Stimulated activated CD8-positive, alpha-beta memory T cell treated with anti-CD3 and anti-CD28 coated beads, Interleukin-4, amount 100 ng/mL, for 24 hours (primary cell): ENCODE results near the gene TERT.

Experiments
- DNase-seq: peaks from one replicate; pipeline ENCODE4 v3.0.0-alpha.2; 2020; ENCODE audit warnings: low read depth

The TERT gene

DNA sequence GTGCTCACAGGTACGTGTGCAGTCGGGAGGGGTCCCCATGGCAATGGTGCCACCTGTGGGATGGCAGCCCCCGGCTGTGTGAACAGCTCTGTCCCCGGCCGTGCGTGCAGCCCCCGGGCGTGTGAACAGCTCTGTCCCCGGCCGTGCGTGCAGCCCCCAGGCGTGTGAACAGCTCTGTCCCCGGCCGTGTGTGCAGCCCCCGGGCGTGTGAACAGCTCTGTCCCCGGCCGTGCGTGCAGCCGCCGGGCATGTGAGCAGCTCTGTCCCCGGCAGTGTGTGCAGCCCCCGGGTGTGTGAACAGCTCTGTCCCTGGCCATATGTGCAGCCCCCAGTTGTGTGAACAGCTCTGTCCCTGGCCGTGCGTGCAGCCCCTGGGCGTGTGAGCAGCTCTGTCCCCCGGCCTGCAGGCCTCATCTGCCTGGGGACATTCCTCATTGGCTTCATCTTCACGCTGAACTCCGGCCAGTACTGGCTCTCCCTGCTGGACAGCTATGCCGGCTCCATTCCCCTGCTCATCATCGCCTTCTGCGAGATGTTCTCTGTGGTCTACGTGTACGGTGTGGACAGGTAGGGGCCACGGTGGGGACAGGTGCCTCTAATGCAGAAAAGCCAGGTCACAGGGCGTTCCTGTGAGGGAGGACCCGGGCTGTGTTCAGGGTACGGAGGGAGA, 75.6 kb downstream of the TERT start:
- DNase-seq: no peak

DNA sequence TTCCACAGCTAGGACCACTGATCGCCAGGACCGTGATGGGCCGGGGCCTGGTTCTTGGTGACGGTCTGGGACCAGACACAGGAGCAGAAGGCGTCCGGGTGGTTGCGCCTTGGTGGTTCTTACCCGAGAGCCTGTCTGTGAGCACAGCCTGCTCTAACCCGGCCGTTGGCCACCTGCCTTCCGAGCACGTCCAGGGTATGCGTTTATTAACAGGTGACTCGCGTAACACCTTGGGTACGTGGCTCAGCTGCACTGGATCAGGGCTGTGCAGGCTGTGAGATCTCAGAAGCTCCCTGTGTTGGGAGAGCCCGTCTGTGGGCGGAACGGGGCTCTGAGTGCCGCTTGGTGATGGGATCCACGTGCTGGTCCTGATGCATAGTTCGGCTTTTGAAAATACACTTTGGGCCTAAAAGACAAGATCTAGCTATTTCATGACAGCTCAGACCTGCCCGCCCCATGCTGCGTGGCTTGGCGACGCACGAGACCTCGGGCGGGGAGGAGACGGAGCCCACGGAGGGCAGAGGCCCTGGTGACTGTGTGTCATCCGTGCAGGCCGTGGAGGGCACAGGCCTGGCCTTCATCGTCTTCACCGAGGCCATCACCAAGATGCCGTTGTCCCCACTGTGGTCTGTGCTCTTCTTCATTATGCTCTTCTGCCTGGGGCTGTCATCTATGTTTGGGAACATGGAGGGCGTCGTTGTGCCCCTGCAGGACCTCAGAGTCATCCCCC, 76.4 kb downstream of the TERT start:
- no peak for DNase-seq

DNA sequence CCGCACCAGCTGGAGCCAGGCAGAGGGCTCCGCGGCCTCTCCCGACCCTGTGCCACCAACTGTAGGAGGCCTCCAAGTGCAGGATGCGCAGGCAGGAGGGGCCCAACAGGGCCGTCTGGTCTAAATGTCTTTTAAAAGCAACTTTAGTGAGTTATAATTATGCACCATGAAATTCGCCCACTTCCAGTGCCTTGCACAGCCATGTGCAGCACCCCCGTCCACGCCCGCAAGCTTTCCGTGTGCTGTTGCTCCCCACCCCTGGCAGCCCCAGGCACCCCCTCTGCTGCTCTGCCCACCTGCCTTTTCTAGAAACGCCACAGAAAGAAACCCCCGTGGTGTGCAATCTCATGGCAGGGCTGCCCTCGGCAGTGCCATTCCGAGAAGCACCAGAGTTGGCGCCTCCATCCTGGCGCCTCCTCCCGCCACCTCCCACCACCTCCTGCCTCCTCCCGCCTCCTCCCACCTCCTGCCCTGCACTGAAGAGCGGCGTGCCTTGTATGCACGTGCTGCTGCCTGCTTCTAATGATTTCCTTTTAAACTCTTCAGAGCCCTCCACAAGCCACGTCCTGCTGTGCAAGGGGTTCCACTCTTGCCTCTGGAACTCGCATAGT, 77.2 kb downstream of the TERT start:
- no peak for DNase-seq

GRCh38 chr5:1216918-1217295, 78.0 kb downstream of the TERT start:
- no peak for DNase-seq

- DNase-seq: no peak
These were observed 78.5 kb downstream of the TERT start for GRCh38 chr5:1216211-1216917.

- no peak for DNase-seq
These were observed 79.4 kb downstream of the TERT start for GRCh38 chr5:1215320-1216096.

GRCh38 chr5:1214936-1215220, 80.0 kb downstream of the TERT start:
- DNase-seq: no peak

GRCh38 chr5:1214163-1214935, 80.5 kb downstream of the TERT start:
- no peak for DNase-seq

- no peak for DNase-seq
These were observed 81.2 kb downstream of the TERT start for GRCh38 chr5:1213508-1214162.

- no peak for DNase-seq
These were observed 82.0 kb downstream of the TERT start for GRCh38 chr5:1212881-1213280.

GRCh38 chr5:1212271-1212670, 82.6 kb downstream of the TERT start:
- no peak for DNase-seq

GRCh38 chr5:1211701-1212100, 83.2 kb downstream of the TERT start:
- DNase-seq: no peak

GRCh38 chr5:1210832-1211251, 84.0 kb downstream of the TERT start:
- DNase-seq: no peak

DNA sequence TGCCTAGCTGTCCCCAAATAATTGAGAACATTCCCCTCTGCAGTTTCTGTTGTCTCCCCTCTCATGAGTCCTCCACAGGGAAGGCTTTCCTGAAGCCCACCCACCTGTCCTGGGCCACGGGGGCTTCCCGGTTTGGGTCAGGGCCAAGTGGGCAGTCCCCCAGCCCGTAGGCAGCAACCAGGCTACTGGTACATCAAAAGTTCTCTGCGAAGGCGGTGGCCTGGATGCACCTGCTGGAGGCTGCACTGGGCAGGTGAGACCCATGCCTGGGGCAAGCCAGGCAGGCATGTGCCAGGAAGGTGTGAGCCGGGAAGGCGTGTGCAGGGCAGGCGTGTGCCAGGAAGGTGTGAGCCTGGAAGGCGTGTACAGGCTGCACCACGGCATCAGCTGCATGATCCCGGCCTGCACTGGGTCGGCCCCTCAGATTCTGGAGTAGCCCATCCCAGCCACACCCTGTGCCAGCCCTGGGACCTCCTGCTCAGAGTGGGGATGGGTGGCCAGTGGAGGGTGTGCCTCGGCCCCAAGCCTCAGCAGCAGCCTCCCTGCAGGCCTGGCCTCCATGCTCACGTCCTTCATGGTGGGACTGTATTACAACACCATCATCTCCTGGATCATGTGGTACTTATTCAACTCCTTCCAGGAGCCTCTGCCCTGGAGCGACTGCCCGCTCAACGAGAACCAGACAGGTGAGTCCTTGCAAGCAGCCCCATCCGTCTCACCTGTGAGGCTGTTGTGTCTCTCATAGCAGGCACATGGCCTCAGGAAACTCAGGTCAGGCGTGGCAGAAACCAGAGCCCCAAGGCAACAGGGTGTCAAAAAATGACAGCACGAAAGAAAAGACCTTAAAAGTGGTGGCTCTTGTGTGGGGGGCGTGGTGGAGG, 84.7 kb downstream of the TERT start:
- DNase-seq: no peak

DNA sequence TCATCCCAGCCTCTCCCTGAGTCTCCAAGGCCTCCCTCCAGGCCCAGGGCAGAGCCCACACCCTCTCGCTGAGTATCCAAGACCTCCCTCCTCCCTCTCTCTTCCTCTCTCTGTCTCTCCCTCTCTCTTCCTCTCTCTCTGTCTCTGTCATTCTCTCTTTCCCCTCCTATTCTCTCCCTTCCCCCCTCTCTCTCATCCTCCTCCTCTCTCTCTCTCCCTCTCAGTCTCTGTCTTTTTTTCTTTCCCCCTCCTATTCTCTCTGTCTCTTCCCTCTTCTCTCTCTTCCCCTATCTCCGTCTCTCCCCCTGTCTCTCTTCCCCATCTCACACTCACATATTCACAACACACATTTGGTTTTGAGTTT, 85.4 kb downstream of the TERT start:
- no peak for DNase-seq

GRCh38 chr5:1208743-1209488, 86.0 kb downstream of the TERT start:
- no peak for DNase-seq

DNA sequence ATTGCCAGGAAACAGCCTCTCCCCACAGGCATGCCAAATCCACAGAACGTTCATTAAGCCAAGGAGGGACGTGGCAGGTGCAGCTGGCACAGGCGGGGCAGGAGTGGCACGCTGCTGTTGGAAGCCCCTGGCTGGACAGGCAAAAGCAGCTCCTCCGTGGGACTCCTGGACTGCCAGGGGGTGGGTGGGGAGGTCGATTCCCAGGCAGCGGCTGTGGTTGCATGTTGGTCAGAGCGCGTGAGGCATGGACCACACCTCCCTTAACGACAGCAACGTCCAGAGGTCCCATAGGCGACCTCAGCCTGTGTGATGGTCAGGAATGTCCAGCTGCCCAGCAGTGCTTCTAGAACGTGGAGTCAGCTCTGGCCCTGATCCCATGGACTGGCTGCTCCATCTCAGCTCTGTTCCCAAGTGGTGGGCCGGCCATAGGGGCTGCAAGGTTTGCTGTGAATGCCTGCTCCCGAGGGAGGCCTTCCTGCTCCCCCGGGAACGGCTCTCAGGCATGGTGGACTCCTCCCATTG, 86.6 kb downstream of the TERT start:
- no peak for DNase-seq

DNA sequence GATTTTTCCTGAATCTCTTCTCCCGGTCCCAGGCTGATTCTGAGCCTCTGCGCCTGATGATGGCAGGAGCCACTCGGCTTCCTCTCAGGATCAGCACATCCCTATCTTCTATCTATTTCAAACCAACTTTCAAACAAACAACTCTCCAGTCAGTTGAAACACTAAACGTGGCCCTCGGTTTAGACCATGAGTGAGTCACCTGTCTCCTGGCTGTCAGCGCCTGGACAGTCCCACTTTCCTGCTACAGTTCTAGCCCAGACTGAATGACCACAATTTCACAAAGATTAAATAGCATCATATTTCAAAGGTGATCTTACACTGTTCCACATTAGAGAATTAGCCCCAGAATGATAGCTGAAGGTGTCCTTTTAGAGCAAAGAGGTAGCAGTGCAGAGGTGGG, 87.3 kb downstream of the TERT start:
- no peak for DNase-seq
